ENCODE measurements around the gene SNX5.

- TF ChIP-seq CTCF (IDR thresholded peaks at IDR 0.05) (no peak), EP300 (IDR thresholded peaks at IDR 0.05) (no peak), POLR2A (IDR thresholded peaks at IDR 0.05; ENCODE audit: low read depth) (no peak)
Measured at GRCh38 chr20:17971300-17972013, 2.9 kb upstream of the SNX5 start.
